GM23248 (cell line): ENCODE results near the gene TMEM38B. TPM values are rescaled to one million over a fixed set of nuclear protein-coding genes. Genes with fewer than 3 reads are reported as not detected.

Experiments used
- DNase-seq: peaks from one replicate; pipeline ENCODE4 v3.0.0-alpha.2; 2015
- H2AFZ ChIP-seq: fragments of 200-600 bp; sonication (generic); 2 replicates; pipeline ENCODE4 v1.6.1; 2016; ENCODE audit warnings: antibody characterized with exemption
- H3F3A ChIP-seq: fragments of 200-600 bp; sonication (generic); 2 replicates; pipeline ENCODE4 v1.6.1; 2016; ENCODE audit warnings: mild to moderate bottlenecking, antibody characterized with exemption, mixed run types; ENCODE audit not compliant: insufficient read depth
- H3K27ac ChIP-seq: fragments of 200-600 bp; sonication (generic); 2 replicates; pipeline ENCODE4 v1.5.1; 2016; ENCODE audit warnings: mild to moderate bottlenecking
- H3K27me3 ChIP-seq: fragments of 200-600 bp; sonication (generic); replicated peaks from 2 replicates; pipeline ENCODE4 v1.6.1; 2016; ENCODE audit warnings: mild to moderate bottlenecking; ENCODE audit not compliant: insufficient read depth
- H3K36me3 ChIP-seq: fragments of 200-600 bp; sonication (generic); 2 replicates; pipeline ENCODE4 v1.6.1; 2016; ENCODE audit warnings: low read depth, mild to moderate bottlenecking
- H3K4me1 ChIP-seq: fragments of 200-600 bp; sonication (generic); 2 replicates; pipeline ENCODE4 v1.6.1; 2016; ENCODE audit warnings: mild to moderate bottlenecking; ENCODE audit not compliant: insufficient read depth
- H3K4me2 ChIP-seq: fragments of 200-600 bp; sonication (generic); one replicate; pipeline ENCODE4 v1.6.1; 2016; ENCODE audit warnings: mild to moderate bottlenecking; ENCODE audit not compliant: unreplicated experiment
- H3K4me3 ChIP-seq: fragments of 200-600 bp; sonication (generic); 2 replicates; pipeline ENCODE4 v1.5.1; 2016; ENCODE audit warnings: mild to moderate bottlenecking
- H3K79me2 ChIP-seq: fragments of 200-600 bp; sonication (generic); 2 replicates; pipeline ENCODE4 v1.6.1; 2016; ENCODE audit warnings: mild to moderate bottlenecking; ENCODE audit not compliant: insufficient read depth
- H3K9ac ChIP-seq: fragments of 200-600 bp; sonication (generic); 2 replicates; pipeline ENCODE4 v1.6.1; 2016; ENCODE audit warnings: mild to moderate bottlenecking
- H3K9me2 ChIP-seq: fragments of 200-600 bp; sonication (generic); 2 replicates; pipeline ENCODE4 v1.6.1; 2016; ENCODE audit warnings: mixed run types, mild to moderate bottlenecking, moderate library complexity; ENCODE audit not compliant: insufficient read depth
- H3K9me3 ChIP-seq: fragments of 200-600 bp; sonication (generic); one replicate; pipeline ENCODE4 v1.6.1; 2017; ENCODE audit warnings: low read depth
- H4K20me1 ChIP-seq: fragments of 200-600 bp; sonication (generic); 2 replicates; pipeline ENCODE4 v1.6.0; 2016; ENCODE audit not compliant: insufficient read depth
- EZH2 ChIP-seq: fragments of 200-600 bp; sonication (generic); IDR thresholded peaks from 2 replicates; pipeline ENCODE4 v1.6.1; 2018; ENCODE audit warnings: antibody characterized with exemption, mild to moderate bottlenecking; ENCODE audit not compliant: insufficient read depth, poor library complexity, severe bottlenecking
- EZH2phosphoT487 ChIP-seq: fragments of 200-600 bp; sonication (generic); IDR thresholded peaks from 2 replicates; pipeline ENCODE4 v1.6.1; 2018; ENCODE audit warnings: antibody characterized with exemption, moderate library complexity, mild to moderate bottlenecking, low read depth; ENCODE audit not compliant: insufficient read depth
- WGBS, 2 experiments: methylation state at CpG; one replicate each; pipeline ENCODE4 v1.1.6; 2015 to 2017; ENCODE audit warnings: low lambda C conversion rate in 2 of 2, low coverage in 1 of 2; ENCODE audit errors: missing lambda C conversion rate in 2 of 2; 5-methylcytosine and 5-hydroxymethylcytosine counted together
- in situ Hi-C: fragments of 300-500 bp; cut with MboI; formaldehyde crosslinking; loops from 2 replicates; pipeline ENCODE4 v1.15.0; 2020
- polyA plus RNA-seq: library from polyadenylated mRNA; unstranded; fragments of >200 nt; fragmentation: Nextera tagmentation; extraction: Ambion mirVana; gene quantifications from 2 replicates; pipeline ENCODE4 v1.2.1, GENCODE V29; 2016
- total RNA-seq: library from RNA; depleted of rRNA; stranded (reverse); fragments of >200 nt; shearing (Covaris generic); gene quantifications from 2 replicates; pipeline ENCODE4 v1.2.3, GENCODE V29; 2014

TMEM38B gene
- total and polyA plus RNA-seq, 2 experiments from 2014 or later, result 6.2 to 9.1 TPM

- no peaks in the 10 kb centered on the region for H3K79me2 ChIP-seq
- in situ Hi-C loops, result no loop called here
Observed at GRCh38 chr9:105656131-105656921, 38.0 kb upstream of the TMEM38B start.

GRCh38 chr9:105658351-105658750 is 36.0 kb upstream of the TMEM38B start:
- DNase-seq, result no peak
- Histone ChIP-seq H3K27ac (no peak overlapping the region), H3K4me1 (no peaks in the 10 kb centered on the region), H3F3A (no peaks in the 10 kb centered on the region), H3K4me2 (no peak overlapping the region), H3K4me3 (no peak overlapping the region), H4K20me1 (no peaks in the 10 kb centered on the region), H3K9me2 (no peaks in the 10 kb centered on the region), H3K79me2 (no peaks in the 10 kb centered on the region), H3K9ac (no peak overlapping the region), H3K27me3 (peaks cover 28% of the 10 kb centered on the region), H2AFZ (no peak overlapping the region), H3K9me3 (no peaks in the 10 kb centered on the region), H3K36me3 (no peaks in the 10 kb centered on the region)
- TF ChIP-seq EZH2phosphoT487, result no peak
- no peak for TF ChIP-seq EZH2
- WGBS, 2 experiments, result 81 to 82% methylated on average over 2 of the region's 2 CpGs
- in situ Hi-C loops, result no loop called here

More at GRCh38 chr9:105656131-105656921, 38.0 kb upstream of the TMEM38B start:
- H3K4me2 ChIP-seq, result peak overlapping the region; percentile 78
- peak overlapping the region; percentile 71 for H3K4me3 ChIP-seq
- H3F3A ChIP-seq, result no peaks in the 10 kb centered on the region
- H3K27me3 ChIP-seq, result peaks cover 28% of the 10 kb centered on the region
- H3K4me1 ChIP-seq, result no peaks in the 10 kb centered on the region
- peak; percentile 48 for DNase-seq
- H4K20me1 ChIP-seq, result no peaks in the 10 kb centered on the region
- H3K9ac ChIP-seq, result no peak overlapping the region
- no peaks in the 10 kb centered on the region for H3K9me2 ChIP-seq
- TF ChIP-seq EZH2, result no peak
- no peak for TF ChIP-seq EZH2phosphoT487
- 4 to 5% methylated on average over 73 to 74 of the region's 75 CpGs for WGBS, 2 experiments
- H3K9me3 ChIP-seq, result no peaks in the 10 kb centered on the region
- peak overlapping the region; percentile 84 for H2AFZ ChIP-seq
- H3K27ac ChIP-seq, result no peak overlapping the region
- no peaks in the 10 kb centered on the region for H3K36me3 ChIP-seq

- no peaks in the 10 kb centered on the region for H3K4me1 ChIP-seq
- H3K36me3 ChIP-seq, result no peaks in the 10 kb centered on the region
- 47 to 63% methylated on average over 4 of the region's 4 CpGs for WGBS, 2 experiments
- H3K4me2 ChIP-seq, result no peak overlapping the region
- no peak overlapping the region for H3K27ac ChIP-seq
- no peak overlapping the region for H2AFZ ChIP-seq
- H3K27me3 ChIP-seq, result peaks cover 21% of the 10 kb centered on the region
- no peaks in the 10 kb centered on the region for H3K79me2 ChIP-seq
- H3K9me3 ChIP-seq, result no peaks in the 10 kb centered on the region
- H3K9ac ChIP-seq, result no peak overlapping the region
- H3F3A ChIP-seq, result no peaks in the 10 kb centered on the region
- TF ChIP-seq EZH2phosphoT487, result no peak
- no peak for TF ChIP-seq EZH2
- no peaks in the 10 kb centered on the region for H4K20me1 ChIP-seq
- no peak overlapping the region for H3K4me3 ChIP-seq
- in situ Hi-C loops, result no loop called here
- DNase-seq, result no peak
- H3K9me2 ChIP-seq, result no peaks in the 10 kb centered on the region
Observed at GRCh38 chr9:105661011-105661410, 33.3 kb upstream of the TMEM38B start.

GRCh38 chr9:105662184-105663104 is 31.9 kb upstream of the TMEM38B start, which contains the start of gene TAL2:
TAL2 (plus strand) TSS chr9:105662457; CDS start chr9:105662497, 40 bp downstream.
- Histone ChIP-seq H4K20me1 (no peaks in the 10 kb centered on the region), H3K9ac (no peak within 1 kb of the TSS), H3K36me3 (no peaks in the 10 kb centered on the region), H3K9me3 (no peaks in the 10 kb centered on the region), H3K9me2 (no peaks in the 10 kb centered on the region), H2AFZ (no peak within 1 kb of the TSS), H3K27ac (no peak within 1 kb of the TSS), H3K79me2 (no peaks in the 10 kb centered on the region), H3K27me3 (peaks cover 7% of the 10 kb centered on the region), H3K4me2 (no peak within 1 kb of the TSS), H3K4me3 (no peak within 1 kb of the TSS), H3F3A (no peaks in the 10 kb centered on the region), H3K4me1 (no peaks in the 10 kb centered on the region)
- in situ Hi-C loops, result no loop called here
- no peak for TF ChIP-seq EZH2phosphoT487
- 77 to 80% methylated on average over 12 of the region's 12 CpGs for WGBS, 2 experiments
- DNase-seq, result no peak
